ENCODE measurements around the gene UTP14A.

UTP14A gene

GRCh38 chrX:129934952-129935351, 29.0 kb downstream of the UTP14A start:
- DNase-seq (ENCODE audit: low read depth, low spot score) = no peak
- H3K9ac ChIP-seq (ENCODE audit: insufficient read length) = no peak overlapping the region
- no peak overlapping the region for H3K4me3 ChIP-seq
- no peak overlapping the region for H3K27ac ChIP-seq
- TF ChIP-seq POLR2AphosphoS5 (IDR thresholded peaks at IDR 0.05; ENCODE audit: borderline replicate concordance, low read depth, low read length) = no peak
- no peak for TF ChIP-seq EZH2 (IDR thresholded peaks at IDR 0.05)
- TF ChIP-seq FOXP2 (optimal IDR thresholded peaks at IDR 0.05; ENCODE audit: control extremely low read depth, extremely low read length, insufficient read depth) = no peak
- H3K36me3 ChIP-seq (ENCODE audit: insufficient read depth, low read length) = no peaks in the 10 kb centered on the region
- H3K9me3 ChIP-seq (ENCODE audit: low read depth, low read length) = no peaks in the 10 kb centered on the region

GRCh38 chrX:129938081-129938480, 32.1 kb downstream of the UTP14A start:
- Histone ChIP-seq H3K27ac (no peak overlapping the region), H3K9ac (ENCODE audit: insufficient read length) (no peak overlapping the region), H3K4me3 (no peak overlapping the region), H3K36me3 (ENCODE audit: insufficient read depth, low read length) (no peaks in the 10 kb centered on the region), H3K9me3 (ENCODE audit: low read depth, low read length) (no peaks in the 10 kb centered on the region)
- DNase-seq (ENCODE audit: low read depth, low spot score) = no peak
- TF ChIP-seq FOXP2 (optimal IDR thresholded peaks at IDR 0.05; ENCODE audit: control extremely low read depth, extremely low read length, insufficient read depth) = no peak
- TF ChIP-seq EZH2 (IDR thresholded peaks at IDR 0.05) = no peak
- TF ChIP-seq POLR2AphosphoS5 (IDR thresholded peaks at IDR 0.05; ENCODE audit: borderline replicate concordance, low read depth, low read length) = no peak

- no peak overlapping the region for H3K27ac ChIP-seq
- no peaks in the 10 kb centered on the region for H3K9me3 ChIP-seq (ENCODE audit: low read depth, low read length)
- H3K9ac ChIP-seq (ENCODE audit: insufficient read length) = no peak overlapping the region
- H3K36me3 ChIP-seq (ENCODE audit: insufficient read depth, low read length) = no peaks in the 10 kb centered on the region
- TF ChIP-seq EZH2 (IDR thresholded peaks at IDR 0.05) (no peak), FOXP2 (optimal IDR thresholded peaks at IDR 0.05; ENCODE audit: control extremely low read depth, extremely low read length, insufficient read depth) (no peak), POLR2AphosphoS5 (IDR thresholded peaks at IDR 0.05; ENCODE audit: borderline replicate concordance, low read depth, low read length) (no peak)
- no peak for DNase-seq (ENCODE audit: low read depth, low spot score)
- H3K4me3 ChIP-seq = no peak overlapping the region
Measured at GRCh38 chrX:129939986-129940385, 34.0 kb downstream of the UTP14A start.

- Histone ChIP-seq H3K9me3 (ENCODE audit: low read depth, low read length) (no peaks in the 10 kb centered on the region), H3K27ac (no peak overlapping the region), H3K4me3 (no peak overlapping the region), H3K36me3 (ENCODE audit: insufficient read depth, low read length) (no peaks in the 10 kb centered on the region), H3K9ac (ENCODE audit: insufficient read length) (no peak overlapping the region)
- DNase-seq (ENCODE audit: low read depth, low spot score) = no peak
- TF ChIP-seq FOXP2 (optimal IDR thresholded peaks at IDR 0.05; ENCODE audit: control extremely low read depth, extremely low read length, insufficient read depth) (no peak), POLR2AphosphoS5 (IDR thresholded peaks at IDR 0.05; ENCODE audit: borderline replicate concordance, low read depth, low read length) (no peak)
Measured at GRCh38 chrX:129940721-129941120, 34.8 kb downstream of the UTP14A start.

GRCh38 chrX:129945131-129945530, 39.2 kb downstream of the UTP14A start:
- Histone ChIP-seq H3K27ac (no peak overlapping the region), H3K36me3 (ENCODE audit: insufficient read depth, low read length) (no peaks in the 10 kb centered on the region), H3K9me3 (ENCODE audit: low read depth, low read length) (no peaks in the 10 kb centered on the region), H3K4me3 (no peak overlapping the region), H3K9ac (ENCODE audit: insufficient read length) (no peak overlapping the region)
- DNase-seq (ENCODE audit: low read depth, low spot score) = no peak
- TF ChIP-seq FOXP2 (optimal IDR thresholded peaks at IDR 0.05; ENCODE audit: control extremely low read depth, extremely low read length, insufficient read depth) = no peak

- Histone ChIP-seq H3K4me3 (no peak overlapping the region), H3K36me3 (ENCODE audit: insufficient read depth, low read length) (no peaks in the 10 kb centered on the region), H3K27ac (no peak overlapping the region), H3K9ac (ENCODE audit: insufficient read length) (no peak overlapping the region), H3K9me3 (ENCODE audit: low read depth, low read length) (no peaks in the 10 kb centered on the region)
- TF ChIP-seq POLR2AphosphoS5 (IDR thresholded peaks at IDR 0.05; ENCODE audit: borderline replicate concordance, low read depth, low read length) (no peak), EZH2 (IDR thresholded peaks at IDR 0.05) (no peak), FOXP2 (optimal IDR thresholded peaks at IDR 0.05; ENCODE audit: control extremely low read depth, extremely low read length, insufficient read depth) (no peak)
- no peak for DNase-seq (ENCODE audit: low read depth, low spot score)
Measured at GRCh38 chrX:129953334-129953648, 47.3 kb downstream of the UTP14A start.

- no peaks in the 10 kb centered on the region for H3K9me3 ChIP-seq (ENCODE audit: low read depth, low read length)
- no peak overlapping the region for H3K27ac ChIP-seq
- TF ChIP-seq EZH2 (IDR thresholded peaks at IDR 0.05) (no peak), FOXP2 (optimal IDR thresholded peaks at IDR 0.05; ENCODE audit: control extremely low read depth, extremely low read length, insufficient read depth) (no peak), POLR2AphosphoS5 (IDR thresholded peaks at IDR 0.05; ENCODE audit: borderline replicate concordance, low read depth, low read length) (no peak)
- H3K36me3 ChIP-seq (ENCODE audit: insufficient read depth, low read length) = no peaks in the 10 kb centered on the region
- H3K9ac ChIP-seq (ENCODE audit: insufficient read length) = no peak overlapping the region
- no peak overlapping the region for H3K4me3 ChIP-seq
- DNase-seq (ENCODE audit: low read depth, low spot score) = no peak
Measured at GRCh38 chrX:129953881-129954280, 47.9 kb downstream of the UTP14A start.

- H3K9ac ChIP-seq (ENCODE audit: insufficient read length) = no peak overlapping the region
- TF ChIP-seq FOXP2 (optimal IDR thresholded peaks at IDR 0.05; ENCODE audit: control extremely low read depth, extremely low read length, insufficient read depth) (no peak), POLR2AphosphoS5 (IDR thresholded peaks at IDR 0.05; ENCODE audit: borderline replicate concordance, low read depth, low read length) (no peak), EZH2 (IDR thresholded peaks at IDR 0.05) (no peak)
- no peak overlapping the region for H3K27ac ChIP-seq
- DNase-seq (ENCODE audit: low read depth, low spot score) = no peak
- H3K9me3 ChIP-seq (ENCODE audit: low read depth, low read length) = no peaks in the 10 kb centered on the region
- no peak overlapping the region for H3K4me3 ChIP-seq
- H3K36me3 ChIP-seq (ENCODE audit: insufficient read depth, low read length) = no peaks in the 10 kb centered on the region
Measured at GRCh38 chrX:129954804-129955203, 48.8 kb downstream of the UTP14A start.

- Histone ChIP-seq H3K4me3 (no peak overlapping the region), H3K9ac (ENCODE audit: insufficient read length) (no peak overlapping the region), H3K36me3 (ENCODE audit: insufficient read depth, low read length) (no peaks in the 10 kb centered on the region), H3K9me3 (ENCODE audit: low read depth, low read length) (no peaks in the 10 kb centered on the region), H3K27ac (no peak overlapping the region)
- TF ChIP-seq EZH2 (IDR thresholded peaks at IDR 0.05) (no peak), FOXP2 (optimal IDR thresholded peaks at IDR 0.05; ENCODE audit: control extremely low read depth, extremely low read length, insufficient read depth) (no peak), POLR2AphosphoS5 (IDR thresholded peaks at IDR 0.05; ENCODE audit: borderline replicate concordance, low read depth, low read length) (no peak)
- DNase-seq (ENCODE audit: low read depth, low spot score) = no peak
Measured at GRCh38 chrX:129955682-129956081, 49.7 kb downstream of the UTP14A start.

Measured in SK-N-MC (cell line).